NCI-H1092 (cell line): ENCODE measurements around the gene KCTD16.

Experiments
- DNase-seq: peaks from one replicate; lab custom pipeline; 2025; lab: John Stamatoyannopoulos, UW

KCTD16 gene

GRCh38 chr5:144531188-144531587, 360.5 kb downstream of the KCTD16 start:
- DNase-seq, result no peak
